CD14-positive monocyte (primary cell): Measurements from ENCODE around the gene UBE2L3. TPM values are rescaled to one million over a fixed set of nuclear protein-coding genes. Genes with fewer than 3 reads are reported as not detected.
A peak's percentile ranks its signal among the peaks of the same experiment; 100 is the strongest.

ENCODE experiments used
- DNase-seq, 3 donors: peaks; one replicate each; pipeline ENCODE4 v3.0.0-alpha.2; 2011 to 2022
- H2AFZ ChIP-seq: 2 replicates; pipeline ENCODE4 v1.6.0; 2012; ENCODE audit warnings: mild to moderate bottlenecking, low read depth, low read length, inconsistent platforms; ENCODE audit not compliant: insufficient read depth, poor library complexity, severe bottlenecking
- H3K27ac ChIP-seq, 2 donors: 1 replicate in 1 of 2; 2 replicates in 1 of 2; pipeline ENCODE4 v1.5.1; 2012 to 2013; ENCODE audit warnings: low read length in 2 of 2, control low read depth in 1 of 2, inconsistent platforms in 1 of 2, low read depth in 1 of 2, mild to moderate bottlenecking in 1 of 2
- H3K27me3 ChIP-seq, 2 donors: one replicate each; pipeline versions ENCODE4 v1.6.0 to v1.6.1; 2011 to 2013; ENCODE audit warnings: low read length in 2 of 2; ENCODE audit not compliant: control insufficient read depth in 2 of 2, insufficient read depth in 2 of 2
- H3K36me3 ChIP-seq, 2 donors: replicated peaks in 1 of 2; 1 replicate in 1 of 2; 2 replicates in 1 of 2; pipeline versions ENCODE4 v1.5.1 to v1.6.1; 2012 to 2013; ENCODE audit warnings: low read length in 2 of 2, control low read depth in 1 of 2, inconsistent platforms in 1 of 2, mild to moderate bottlenecking in 1 of 2; ENCODE audit not compliant: insufficient read depth in 2 of 2, control insufficient read depth in 1 of 2
- H3K4me1 ChIP-seq, 2 donors: 1 replicate in 1 of 2; 2 replicates in 1 of 2; pipeline versions ENCODE4 v1.5.1 to v1.6.1; 2012 to 2013; ENCODE audit warnings: low read length in 2 of 2, control low read depth in 1 of 2, inconsistent platforms in 1 of 2, mild to moderate bottlenecking in 1 of 2, moderate library complexity in 1 of 2; ENCODE audit not compliant: insufficient read depth in 2 of 2, control insufficient read depth in 1 of 2
- H3K4me2 ChIP-seq: replicated peaks from 2 replicates; pipeline ENCODE3; 2012; ENCODE audit warnings: low read length, moderate library complexity, mild to moderate bottlenecking; ENCODE audit not compliant: poor library complexity, severe bottlenecking; ENCODE audit errors: extremely low read depth
- H3K4me3 ChIP-seq, 3 experiments: fragments of 200-600 bp in 1 of 3; sonication (generic) in 1 of 3; replicated peaks in 1 of 3; 1 replicate in 2 of 3; 2 replicates in 1 of 3; pipeline ENCODE4 v1.5.1; 2011 to 2013; ENCODE audit warnings: low read length in 3 of 3, mild to moderate bottlenecking in 3 of 3, control low read depth in 2 of 3, low read depth in 2 of 3, inconsistent platforms in 1 of 3, moderate library complexity in 1 of 3
- H3K79me2 ChIP-seq: 2 replicates; pipeline ENCODE4 v1.6.0; 2012; ENCODE audit warnings: mild to moderate bottlenecking, control low read depth, inconsistent platforms, low read length, moderate library complexity; ENCODE audit not compliant: insufficient read depth
- H3K9ac ChIP-seq: 2 replicates; pipeline ENCODE4 v1.6.0; 2017; ENCODE audit warnings: low read length, mild to moderate bottlenecking; ENCODE audit not compliant: insufficient read depth, poor library complexity, severe bottlenecking
- H3K9me3 ChIP-seq, 2 donors: replicated peaks in 1 of 2; 1 replicate in 1 of 2; 2 replicates in 1 of 2; pipeline versions ENCODE4 v1.5.1 to v1.6.1; 2012 to 2013; ENCODE audit warnings: low read length in 2 of 2, control low read depth in 1 of 2; ENCODE audit not compliant: control insufficient read depth in 1 of 2, insufficient read depth in 1 of 2
- H4K20me1 ChIP-seq: 2 replicates; pipeline ENCODE4 v1.6.0; 2012; ENCODE audit warnings: mild to moderate bottlenecking, low read length, control low read depth, moderate library complexity; ENCODE audit not compliant: insufficient read depth
- H3K27ac Mint-ChIP-seq, 7 donors: one replicate each; pipeline ENCODE4 v1.8.0; 2020; ENCODE audit warnings: mild to moderate bottlenecking in 7 of 7, mixed read lengths in 7 of 7, moderate library complexity in 6 of 7, inconsistent platforms in 2 of 7
- H3K27me3 Mint-ChIP-seq, 3 donors: one replicate each; pipeline ENCODE4 v1.8.0; 2021 to 2022; ENCODE audit warnings: low read depth in 3 of 3, mild to moderate bottlenecking in 3 of 3, mixed read lengths in 3 of 3, moderate library complexity in 3 of 3, inconsistent platforms in 1 of 3
- H3K36me3 Mint-ChIP-seq, 2 donors: one replicate each; pipeline ENCODE4 v1.8.0; 2020; ENCODE audit warnings: mixed read lengths in 2 of 2, inconsistent platforms in 1 of 2, mild to moderate bottlenecking in 1 of 2
- H3K4me1 Mint-ChIP-seq: one replicate; pipeline ENCODE4 v1.8.0; 2020; ENCODE audit warnings: mild to moderate bottlenecking, mixed read lengths
- H3K4me3 Mint-ChIP-seq, 2 donors: one replicate each; pipeline ENCODE4 v1.8.0; 2020; ENCODE audit warnings: mild to moderate bottlenecking in 2 of 2, mixed read lengths in 2 of 2, moderate library complexity in 1 of 2
- H3K9me3 Mint-ChIP-seq, 7 donors: one replicate each; pipeline ENCODE4 v1.8.0; 2020 to 2022; ENCODE audit warnings: mixed read lengths in 7 of 7, mild to moderate bottlenecking in 6 of 7, moderate library complexity in 6 of 7, inconsistent platforms in 2 of 7
- CTCF ChIP-seq: fragments of 200-600 bp; IDR thresholded peaks from one replicate; pipeline ENCODE4 v1.8.0; 2022; ENCODE audit warnings: antibody characterized with exemption, mild to moderate bottlenecking
- WGBS: methylation state at CpG from one replicate; pipeline ENCODE4 v1.1.5; 2013; ENCODE audit warnings: missing lambda C conversion rate; ENCODE audit not compliant: insufficient coverage; 5-methylcytosine and 5-hydroxymethylcytosine counted together
- intact Hi-C, 2 donors: fragments of 100-400 bp; cut with micrococcal nuclease; formaldehyde crosslinking; loops; one replicate each; pipeline versions ENCODE4 v1.15.0 to v1.15.1; 2023
- polyA plus RNA-seq, 3 donors: library from polyadenylated mRNA; depleted of rRNA in 1 of 3; unstranded in 2 of 3; stranded (reverse) in 1 of 3; fragments of 300-500 nt in 2 of 3; fragments of >200 nt in 1 of 3; fragmentation: Illumina TruSeq in 2 of 3; gene quantifications; 1 replicate in 2 of 3; 2 replicates in 1 of 3; pipeline ENCODE4 v1.2.3, GENCODE V29; 2012 to 2021

UBE2L3 gene
- polyA plus RNA-seq, 3 donors = 19.6 to 88.9 (median 69.6) TPM

DNA sequence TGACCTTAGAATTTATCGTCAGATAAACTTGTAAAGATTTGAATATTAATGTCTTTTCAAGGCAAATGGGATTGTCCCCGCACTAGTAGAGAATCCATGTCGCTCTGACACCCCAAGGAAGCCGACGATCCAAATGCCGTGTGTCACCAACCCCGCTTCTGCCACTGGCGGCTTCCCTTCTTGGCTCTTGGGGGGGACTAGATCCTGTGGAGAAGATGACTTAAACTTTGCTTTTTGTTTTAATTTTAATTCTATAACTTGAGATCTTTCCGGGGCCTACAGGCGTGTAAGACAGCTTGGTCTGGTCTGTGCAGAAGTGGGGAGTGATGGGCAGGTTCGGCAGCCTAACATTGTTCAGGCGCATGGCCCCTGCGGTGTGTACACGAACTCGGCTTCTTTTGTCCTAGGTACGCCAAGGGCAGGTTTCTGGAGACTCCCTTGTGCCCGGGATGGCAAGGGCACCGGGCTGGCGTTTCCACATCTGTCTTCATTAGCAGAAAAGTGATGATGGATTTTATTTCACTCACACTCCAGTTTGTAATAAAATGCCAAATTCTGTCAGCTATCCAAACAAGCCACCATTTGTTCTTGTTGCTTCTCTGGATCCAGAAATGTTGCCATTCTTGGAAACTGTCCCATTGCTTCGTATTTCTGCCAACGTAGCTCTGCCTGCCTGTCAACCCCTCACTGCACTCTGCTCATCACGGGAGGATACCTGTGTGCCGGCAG is 55.6 kb downstream of the UBE2L3 start:
- no peak for DNase-seq
- 96% methylated on average over 14 of the region's 23 CpGs for WGBS
- H3K9me3 Mint-ChIP-seq = no peaks in the 10 kb centered on the region
- peaks cover 66% of the 10 kb centered on the region for H3K4me1 Mint-ChIP-seq
- peaks cover 38 to 57% of the 10 kb centered on the region in 2 donors for H3K4me1 ChIP-seq
- H3K4me2 ChIP-seq = no peak overlapping the region
- no peak overlapping the region for H3K4me3 Mint-ChIP-seq
- intact Hi-C loops = no loop called here
- H3K27ac ChIP-seq = peak overlapping the region in 1 of 2 donors; percentile 59
- peaks cover 94% of the 10 kb centered on the region for H3K79me2 ChIP-seq
- peaks cover 17 to 54% of the 10 kb centered on the region in 2 donors for H3K36me3 Mint-ChIP-seq
- no peak for TF ChIP-seq CTCF
- peaks cover 98% of the 10 kb centered on the region for H4K20me1 ChIP-seq
- H3K4me3 ChIP-seq = no peak overlapping the region
- peaks cover 0 to 1% (median 0%) of the 10 kb centered on the region in 3 donors for H3K27me3 Mint-ChIP-seq
- H3K27me3 ChIP-seq = no peaks in the 10 kb centered on the region
- no peak overlapping the region for H3K9ac ChIP-seq
- H3K9me3 ChIP-seq = no peaks in the 10 kb centered on the region
- peak overlapping the region in 6 of 7 donors; percentile 40 to 81 (median 70) for H3K27ac Mint-ChIP-seq
- H2AFZ ChIP-seq = no peak overlapping the region
- H3K36me3 ChIP-seq = peaks cover 19 to 52% of the 10 kb centered on the region in 2 donors

GRCh38 chr22:21623648-21623970 is 56.1 kb downstream of the UBE2L3 start:
- Mint-ChIP-seq H3K27ac (peak overlapping the region in 3 of 7 donors; percentile 46 to 71 (median 57)), H3K27me3 (peaks cover 0 to 1% (median 0%) of the 10 kb centered on the region in 3 donors), H3K9me3 (no peaks in the 10 kb centered on the region), H3K4me1 (peaks cover 70% of the 10 kb centered on the region), H3K36me3 (peaks cover 20 to 57% of the 10 kb centered on the region in 2 donors), H3K4me3 (no peak overlapping the region)
- Histone ChIP-seq H3K4me2 (no peak overlapping the region), H3K4me1 (peaks cover 44 to 63% of the 10 kb centered on the region in 2 donors), H4K20me1 (peaks cover 99% of the 10 kb centered on the region), H3K79me2 (peaks cover 94% of the 10 kb centered on the region), H3K9me3 (no peaks in the 10 kb centered on the region), H3K27ac (peak overlapping the region in 1 of 2 donors; percentile 68), H2AFZ (no peak overlapping the region), H3K27me3 (no peaks in the 10 kb centered on the region), H3K4me3 (no peak overlapping the region), H3K36me3 (peaks cover 22 to 56% of the 10 kb centered on the region in 2 donors), H3K9ac (no peak overlapping the region)
- intact Hi-C loops = no loop called here
- no peak for DNase-seq
- no peak for TF ChIP-seq CTCF
- 99% methylated on average over 6 of the region's 7 CpGs for WGBS
